ENCODE data around the gene SEL1L3.

Gene SEL1L3

GRCh38 chr4:25755911-25756310, 106.9 kb downstream of the SEL1L3 start:
- DNase-seq (ENCODE audit: low read depth): no peak
- no peak overlapping the region for H3K4me3 ChIP-seq (ENCODE audit: control insufficient read depth, low read depth, low read length)
- TF ChIP-seq, protein P1, sequence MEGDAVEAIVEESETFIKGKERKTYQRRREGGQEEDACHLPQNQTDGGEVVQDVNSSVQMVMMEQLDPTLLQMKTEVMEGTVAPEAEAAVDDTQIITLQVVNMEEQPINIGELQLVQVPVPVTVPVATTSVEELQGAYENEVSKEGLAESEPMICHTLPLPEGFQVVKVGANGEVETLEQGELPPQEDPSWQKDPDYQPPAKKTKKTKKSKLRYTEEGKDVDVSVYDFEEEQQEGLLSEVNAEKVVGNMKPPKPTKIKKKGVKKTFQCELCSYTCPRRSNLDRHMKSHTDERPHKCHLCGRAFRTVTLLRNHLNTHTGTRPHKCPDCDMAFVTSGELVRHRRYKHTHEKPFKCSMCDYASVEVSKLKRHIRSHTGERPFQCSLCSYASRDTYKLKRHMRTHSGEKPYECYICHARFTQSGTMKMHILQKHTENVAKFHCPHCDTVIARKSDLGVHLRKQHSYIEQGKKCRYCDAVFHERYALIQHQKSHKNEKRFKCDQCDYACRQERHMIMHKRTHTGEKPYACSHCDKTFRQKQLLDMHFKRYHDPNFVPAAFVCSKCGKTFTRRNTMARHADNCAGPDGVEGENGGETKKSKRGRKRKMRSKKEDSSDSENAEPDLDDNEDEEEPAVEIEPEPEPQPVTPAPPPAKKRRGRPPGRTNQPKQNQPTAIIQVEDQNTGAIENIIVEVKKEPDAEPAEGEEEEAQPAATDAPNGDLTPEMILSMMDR (conservative IDR thresholded peaks at IDR 0.05; ENCODE audit: control insufficient read depth, insufficient read depth, low read depth, low read length): no peak

- no peak for DNase-seq (ENCODE audit: low read depth)
- H3K4me3 ChIP-seq (ENCODE audit: control insufficient read depth, low read depth, low read length): no peak overlapping the region
- TF ChIP-seq, protein P1 (conservative IDR thresholded peaks at IDR 0.05; ENCODE audit: control insufficient read depth, insufficient read depth, low read depth, low read length): no peak
Observed at GRCh38 chr4:25753239-25753638, 109.5 kb downstream of the SEL1L3 start.

GRCh38 chr4:25750874-25751273, 111.9 kb downstream of the SEL1L3 start:
- TF ChIP-seq, protein P1 (conservative IDR thresholded peaks at IDR 0.05; ENCODE audit: control insufficient read depth, insufficient read depth, low read depth, low read length): no peak
- DNase-seq (ENCODE audit: low read depth): no peak
- H3K4me3 ChIP-seq (ENCODE audit: control insufficient read depth, low read depth, low read length): no peak overlapping the region

DNA sequence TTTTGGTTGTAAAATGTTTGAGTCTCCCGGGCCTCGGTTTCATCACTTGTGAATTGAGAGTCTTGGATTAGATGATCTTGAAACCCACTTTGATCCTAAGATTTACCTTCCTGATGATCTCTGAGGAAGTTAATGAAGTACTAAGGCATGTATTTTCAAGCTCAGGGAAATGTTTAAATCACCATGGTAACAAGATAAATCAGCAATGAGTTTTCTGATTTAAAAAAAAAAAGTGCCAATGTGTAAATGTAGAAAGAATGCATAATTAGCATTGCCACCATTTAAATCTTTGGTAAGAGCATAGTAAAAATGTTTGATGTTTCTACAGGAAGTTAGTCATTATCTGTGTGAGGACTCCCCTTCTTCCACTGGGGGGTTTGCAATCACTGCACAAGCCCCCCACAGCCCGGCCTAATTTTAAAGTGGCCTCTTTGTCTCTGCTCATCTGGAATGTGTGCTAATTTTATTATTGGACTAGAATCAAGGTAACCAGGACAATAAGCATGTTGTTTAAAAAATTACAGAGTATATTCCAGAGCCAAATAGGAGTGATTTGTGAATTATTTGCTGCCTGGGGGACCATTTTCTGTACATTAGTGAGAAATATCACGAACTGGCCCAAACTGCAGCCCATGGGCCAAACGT, 113.5 kb downstream of the SEL1L3 start:
- no peak overlapping the region for H3K4me3 ChIP-seq (ENCODE audit: control insufficient read depth, low read depth, low read length)
- no peak for DNase-seq (ENCODE audit: low read depth)
- TF ChIP-seq, protein P1 (conservative IDR thresholded peaks at IDR 0.05; ENCODE audit: control insufficient read depth, insufficient read depth, low read depth, low read length): no peak

- TF ChIP-seq, protein P1 (conservative IDR thresholded peaks at IDR 0.05; ENCODE audit: control insufficient read depth, insufficient read depth, low read depth, low read length): no peak
- DNase-seq (ENCODE audit: low read depth): no peak
Observed at GRCh38 chr4:25743971-25744370, 118.8 kb downstream of the SEL1L3 start.

DNA sequence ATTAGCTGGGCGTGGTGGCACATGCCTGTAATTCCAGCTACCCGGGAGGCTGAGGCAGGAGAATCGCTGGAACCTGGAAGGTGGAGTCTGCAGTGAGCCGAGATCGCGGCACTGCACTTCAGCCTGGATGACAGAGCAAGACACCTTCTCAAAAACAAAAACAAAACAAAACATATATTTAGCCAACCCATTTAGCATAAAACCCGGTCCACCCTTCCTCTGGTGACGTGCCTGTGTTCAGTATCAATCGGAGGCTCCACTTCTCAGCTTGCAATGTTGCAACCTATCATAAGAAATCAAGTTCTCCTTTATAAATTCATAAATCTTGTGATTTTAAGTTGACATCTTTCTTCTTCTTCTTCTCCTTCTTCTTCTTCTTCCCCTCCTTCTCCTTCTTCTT, 133.2 kb downstream of the SEL1L3 start:
- H3K4me3 ChIP-seq (ENCODE audit: control insufficient read depth, low read depth, low read length): no peak overlapping the region
- TF ChIP-seq, protein P1 (conservative IDR thresholded peaks at IDR 0.05; ENCODE audit: control insufficient read depth, insufficient read depth, low read depth, low read length): no peak
- DNase-seq (ENCODE audit: low read depth): no peak

More at GRCh38 chr4:25743971-25744370, 118.8 kb downstream of the SEL1L3 start:
- H3K4me3 ChIP-seq (ENCODE audit: control insufficient read depth, low read depth, low read length): no peak overlapping the region

DNA sequence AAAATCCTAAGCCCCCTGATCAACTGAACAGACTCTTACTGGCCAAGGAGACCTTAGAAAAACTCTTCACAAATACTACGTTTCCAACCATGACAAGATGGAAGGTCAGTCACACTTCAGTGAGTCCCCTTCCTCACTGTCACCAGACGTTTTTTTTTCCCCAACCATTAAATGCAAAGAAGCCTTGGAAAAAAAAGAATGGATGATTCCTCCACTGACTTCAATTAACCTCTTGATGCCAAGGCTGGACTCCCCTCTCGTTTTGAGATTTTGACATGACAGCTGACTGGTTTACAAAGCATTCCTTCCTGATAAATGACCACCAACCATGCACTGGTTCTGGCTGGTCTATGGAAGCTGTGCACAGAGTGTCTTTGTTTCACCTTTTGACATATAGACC, 133.9 kb downstream of the SEL1L3 start:
- TF ChIP-seq, protein P1 (conservative IDR thresholded peaks at IDR 0.05; ENCODE audit: control insufficient read depth, insufficient read depth, low read depth, low read length): no peak

More for the DNA sequence above, 133.9 kb downstream of the SEL1L3 start:
- no peak overlapping the region for H3K4me3 ChIP-seq (ENCODE audit: control insufficient read depth, low read depth, low read length)
- DNase-seq (ENCODE audit: low read depth): no peak

Data from fibroblast of mammary gland (primary cell).